SH-SY5Y (cell line): ENCODE measurements around the gene MC5R.

Experiments
- GATA2 ChIP-seq: IDR thresholded peaks from 2 replicates; pipeline ENCODE4 v1.6.1; 2011; ENCODE audit warnings: mild to moderate bottlenecking, low read depth, low read length
- GATA3 ChIP-seq: IDR thresholded peaks from 2 replicates; pipeline ENCODE4 v1.6.1; 2011; ENCODE audit warnings: low read depth, mild to moderate bottlenecking, low read length, moderate library complexity

MC5R gene

DNA sequence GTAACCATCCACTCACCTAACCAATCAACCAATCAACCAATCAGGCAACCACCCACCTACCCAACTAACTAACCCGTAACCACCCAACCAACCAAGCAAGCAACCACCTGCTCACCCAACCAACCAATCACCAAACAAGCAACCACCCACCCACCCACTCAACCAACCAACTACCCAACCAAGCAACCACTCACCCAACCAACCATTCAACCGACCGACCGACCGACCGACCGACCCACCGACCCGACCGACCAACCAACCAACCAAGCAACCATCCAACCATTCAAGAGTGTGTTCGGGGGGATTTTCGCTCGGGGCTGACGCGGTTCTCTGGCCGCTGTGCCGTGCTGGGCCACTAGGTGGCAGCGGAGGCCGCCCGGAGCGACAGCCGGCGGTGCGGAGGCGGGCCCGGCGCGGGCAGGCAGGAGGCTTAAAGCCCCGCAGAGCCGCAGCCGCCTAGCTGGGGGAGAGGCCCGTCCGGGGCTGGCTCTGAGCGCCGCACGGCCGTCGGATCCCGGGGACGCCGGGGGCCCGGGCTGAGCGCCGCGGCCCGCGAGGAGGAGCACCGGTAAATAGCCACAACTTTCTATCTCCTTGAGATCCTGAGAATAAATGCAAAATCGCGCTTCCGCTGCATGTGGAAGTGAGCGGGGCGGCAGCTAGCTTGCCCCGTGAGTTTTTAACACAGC lies at the start of gene MC5R:
Gene MC5R (plus strand): TSS at position 443 of the 689 bp plus-strand sequence. CDS start 1,617 bp downstream, outside the sequence.
- TF ChIP-seq GATA2: no peak
- TF ChIP-seq GATA3: no peak

DNA sequence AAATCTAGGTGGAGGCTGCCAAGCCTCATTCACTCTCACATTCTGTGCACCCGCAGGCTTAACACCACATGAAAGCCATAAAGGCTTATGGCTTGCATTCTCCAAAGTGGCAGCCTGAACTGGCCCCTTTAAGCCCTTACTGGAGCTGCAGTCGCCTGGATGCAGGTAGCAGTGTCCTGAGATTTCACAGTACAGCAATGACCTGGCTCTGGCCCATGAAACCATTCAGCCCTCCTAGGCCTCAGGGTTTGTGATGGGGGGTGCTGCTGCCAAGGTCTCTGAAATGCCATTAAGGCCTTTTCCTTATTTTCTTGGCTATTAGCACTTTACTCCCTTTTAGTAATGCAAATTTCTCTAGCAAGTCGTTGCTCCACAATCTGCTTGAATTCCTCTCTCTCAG lies 48.9 kb upstream of the MC5R start:
- no peak for TF ChIP-seq GATA3

DNA sequence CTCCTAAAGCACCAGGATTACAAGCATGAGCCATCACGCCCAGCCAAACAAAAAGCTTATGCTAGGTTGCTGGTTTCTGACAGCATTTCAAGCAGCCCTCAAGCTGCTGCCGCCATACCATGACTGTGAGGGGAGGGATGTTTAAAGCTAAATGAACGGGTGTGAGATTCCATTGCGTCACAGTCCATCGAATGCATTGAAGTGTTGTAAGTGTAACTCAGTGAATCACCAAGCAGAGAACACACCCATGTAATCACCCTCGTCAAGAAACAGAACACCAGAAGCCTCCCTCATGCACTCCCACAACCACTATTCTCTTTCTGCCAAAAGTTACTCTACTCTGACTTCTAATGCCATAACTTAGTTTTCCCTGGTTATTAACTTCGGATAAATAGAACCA lies 32.8 kb upstream of the MC5R start:
- no peak for TF ChIP-seq GATA2
- TF ChIP-seq GATA3: no peak

DNA sequence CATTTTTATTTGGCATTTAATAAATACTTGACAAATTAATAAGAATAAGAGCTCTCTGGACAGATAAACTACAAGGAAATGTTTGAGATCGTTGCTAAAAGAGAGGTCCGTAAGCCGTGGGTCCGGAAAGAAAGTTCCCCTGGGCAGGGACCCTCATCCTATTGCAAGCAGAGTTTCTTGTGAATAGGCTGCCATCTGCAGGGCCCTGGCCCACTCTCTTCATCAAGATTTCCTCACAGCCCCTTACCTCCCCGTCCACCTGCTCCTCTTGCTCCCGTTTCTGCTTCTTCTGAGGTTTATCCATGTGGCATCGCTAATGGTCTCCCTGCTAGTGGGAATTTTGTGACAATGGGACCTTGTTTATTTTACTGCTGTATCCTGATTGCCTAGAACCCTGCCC lies 30.1 kb upstream of the MC5R start:
- TF ChIP-seq GATA2 (no peak), GATA3 (no peak)

DNA sequence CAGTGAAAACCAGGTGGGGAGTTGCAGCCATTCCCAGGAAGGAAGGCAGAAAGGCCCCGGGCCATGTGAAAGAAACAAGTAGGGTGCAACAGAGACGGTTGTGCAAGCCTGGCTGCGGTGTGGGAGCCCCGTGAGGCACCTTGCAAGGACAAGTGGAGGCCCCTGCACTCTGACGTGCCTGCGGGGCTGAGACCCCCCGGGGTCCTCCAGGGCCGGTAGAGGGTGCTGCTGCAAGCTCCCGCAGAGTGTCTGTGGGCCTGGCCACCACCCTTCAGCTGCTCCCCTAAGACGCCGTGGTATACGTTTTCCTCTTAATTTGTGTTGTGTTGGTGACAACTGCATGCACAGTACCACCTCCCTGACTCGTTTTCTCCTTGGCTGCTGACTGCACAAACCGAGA lies 27.4 kb upstream of the MC5R start:
- no peak for TF ChIP-seq GATA3
- no peak for TF ChIP-seq GATA2

DNA sequence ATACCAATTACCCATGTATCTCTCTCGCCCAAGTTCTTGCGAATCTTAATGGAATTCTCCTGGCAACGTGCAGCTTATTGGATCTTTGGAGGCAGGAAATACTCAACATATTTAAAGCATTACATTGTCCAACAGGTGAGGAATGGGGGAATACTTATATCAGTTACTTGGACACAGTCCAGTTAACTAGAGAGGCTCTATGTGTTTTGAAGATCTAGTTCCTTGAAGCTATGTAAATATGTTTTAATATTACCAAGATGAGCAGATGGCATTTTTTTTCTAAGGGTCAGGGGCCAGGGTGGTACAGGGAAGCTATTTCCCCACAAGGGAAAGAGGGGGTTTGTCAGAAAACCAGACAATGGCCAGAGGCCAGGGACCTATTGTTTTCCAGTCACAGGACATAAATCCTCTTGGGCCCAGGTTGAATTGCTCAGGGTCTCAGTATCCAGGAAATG lies 26.8 kb upstream of the MC5R start:
- no peak for TF ChIP-seq GATA2
- TF ChIP-seq GATA3: no peak

DNA sequence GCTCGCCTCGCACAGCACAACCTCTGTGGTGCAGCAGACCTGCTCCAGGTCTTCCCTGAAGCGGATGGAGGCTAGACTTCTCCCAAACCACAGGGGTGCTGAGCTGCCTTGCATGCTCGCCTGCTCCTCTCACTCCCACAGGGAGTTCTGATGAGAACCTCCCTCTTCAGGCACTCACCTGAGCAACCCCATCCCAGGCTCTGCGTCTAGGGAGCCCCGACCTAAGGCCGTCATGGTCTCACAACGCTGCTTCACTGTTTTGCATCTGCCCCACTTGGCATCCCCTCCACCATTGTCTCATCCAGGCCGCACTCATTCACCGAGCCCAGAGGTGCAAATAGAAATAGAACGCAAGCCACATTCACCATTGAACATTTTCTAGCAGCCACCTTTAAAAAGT lies 24.6 kb upstream of the MC5R start:
- no peak for TF ChIP-seq GATA2
- TF ChIP-seq GATA3: no peak

DNA sequence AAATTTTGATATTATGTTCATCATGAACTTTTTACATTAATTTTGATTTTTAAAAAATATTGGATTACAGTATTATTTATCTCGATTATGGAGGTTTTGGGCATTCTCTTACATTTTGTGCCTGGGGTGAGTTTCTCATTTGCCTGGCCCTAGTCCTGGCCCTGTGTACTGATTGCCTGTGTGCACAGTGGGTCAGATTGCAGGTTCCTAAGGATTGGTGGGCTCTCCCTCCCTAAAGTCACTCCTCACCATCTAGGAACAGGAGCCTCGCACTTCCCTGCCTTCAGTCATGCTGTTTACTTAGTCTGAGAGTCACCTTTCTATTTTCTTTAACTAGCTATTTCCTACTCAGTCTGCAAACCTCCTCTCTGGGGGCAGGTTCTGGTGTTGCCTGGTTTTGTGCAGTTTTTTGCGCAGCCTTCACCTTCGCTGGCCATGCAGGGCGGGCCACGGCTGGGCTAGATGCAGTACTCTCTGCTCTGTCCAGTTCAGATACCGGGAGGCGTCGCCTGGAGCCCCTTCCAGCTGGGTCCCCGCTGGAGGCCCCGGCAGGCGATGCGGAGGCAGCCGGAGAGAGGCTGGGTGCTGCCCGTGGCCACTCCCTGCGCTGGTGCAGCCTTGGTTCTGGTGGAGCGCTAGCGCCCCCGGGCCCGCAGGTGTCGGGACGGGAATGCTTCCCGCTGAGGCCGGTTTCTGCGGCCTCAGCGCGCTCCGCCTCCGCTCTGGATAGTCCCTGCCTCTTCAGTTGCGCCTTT lies 23.3 kb upstream of the MC5R start:
- no peak for TF ChIP-seq GATA3
- TF ChIP-seq GATA2: no peak

DNA sequence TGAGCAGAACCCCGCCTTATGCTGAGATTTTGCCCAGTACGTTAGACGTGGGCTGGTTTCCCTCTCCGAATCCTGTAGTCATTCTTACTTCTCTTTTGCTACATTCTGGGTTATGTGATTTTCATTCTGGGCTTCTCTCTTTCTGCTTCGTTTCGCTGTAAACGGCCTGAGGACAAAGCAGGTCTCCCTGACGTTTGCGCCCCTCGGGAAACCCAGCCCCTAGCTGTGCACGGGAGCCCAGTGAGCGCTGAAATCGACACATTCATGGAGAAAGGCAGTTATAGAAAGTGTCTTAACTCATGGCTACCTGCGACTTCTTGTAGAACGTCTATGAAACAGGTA lies 22.7 kb upstream of the MC5R start:
- TF ChIP-seq GATA3 (no peak), GATA2 (no peak)

DNA sequence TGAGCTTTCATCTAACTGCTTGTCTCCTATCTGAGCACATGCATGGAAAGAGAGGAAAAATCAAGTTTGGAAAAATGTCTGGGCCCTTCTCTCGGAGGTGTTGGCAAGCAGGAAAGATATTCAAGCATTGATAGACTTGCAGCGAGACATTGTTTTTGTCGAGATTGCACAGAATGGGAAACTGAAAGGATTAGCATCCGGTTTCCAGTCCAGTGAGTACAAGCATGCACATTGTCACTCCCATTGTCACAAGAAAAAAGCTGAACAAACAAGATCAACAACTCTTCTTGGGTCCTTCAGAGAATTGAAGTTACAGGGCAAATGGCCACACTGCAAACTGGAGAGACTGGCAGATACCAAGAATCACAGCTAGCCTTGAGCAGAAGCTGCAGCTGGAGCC lies 19.6 kb upstream of the MC5R start:
- TF ChIP-seq GATA3 (no peak), GATA2 (no peak)

DNA sequence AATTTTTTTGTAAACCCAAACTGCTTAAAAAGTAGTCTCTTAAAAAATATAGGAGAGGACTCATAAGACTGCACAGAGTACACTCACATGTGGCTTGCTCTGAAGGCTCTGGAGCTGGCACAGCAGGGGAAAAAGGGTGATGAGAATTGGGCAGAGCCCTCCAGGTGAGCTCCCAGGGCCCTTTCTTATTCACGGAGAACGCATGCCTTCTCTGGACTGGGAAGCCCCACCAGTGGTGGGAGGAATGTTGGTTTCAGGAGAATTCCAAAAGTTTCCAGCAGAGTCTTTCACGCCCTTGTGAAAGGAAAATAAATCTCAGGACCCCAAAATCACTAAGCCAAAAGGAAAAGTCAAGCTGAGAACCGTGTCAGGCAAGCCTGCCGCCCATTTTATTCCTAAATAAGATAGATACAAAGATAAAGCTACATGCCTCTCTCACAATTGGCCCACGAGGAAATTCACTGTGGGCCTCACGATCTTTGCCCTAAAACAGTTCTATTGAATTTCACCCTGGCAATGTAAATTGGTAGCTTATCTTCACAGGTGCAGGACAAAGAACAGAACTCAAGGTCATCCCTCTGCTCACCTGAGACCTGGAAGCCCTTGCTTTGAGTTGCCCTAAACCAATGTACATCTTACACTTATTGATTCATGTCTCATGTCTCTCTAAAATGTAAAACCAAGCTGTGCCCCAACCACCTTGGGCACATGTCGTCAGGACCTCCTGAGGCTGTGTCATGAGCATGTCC lies 15.5 kb upstream of the MC5R start:
- TF ChIP-seq GATA3: no peak

DNA sequence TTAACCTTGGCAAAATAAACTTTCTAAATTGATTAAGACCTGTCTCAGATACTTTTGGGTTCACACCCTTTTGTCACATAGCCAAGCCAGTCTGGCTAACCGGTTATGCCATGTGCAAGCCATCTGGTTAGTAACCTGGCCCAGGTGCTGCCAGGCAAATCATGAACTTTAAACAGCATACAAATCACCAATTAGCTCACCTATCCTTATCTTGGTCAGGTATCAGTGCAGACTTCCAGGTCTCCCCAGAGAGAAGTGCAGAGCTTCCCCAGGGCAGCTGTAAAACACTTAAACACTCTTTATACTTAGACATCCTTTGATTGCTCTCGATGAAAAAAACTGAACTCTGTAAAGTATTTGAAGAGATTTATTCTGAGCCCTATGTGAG lies 14.9 kb upstream of the MC5R start:
- TF ChIP-seq GATA3 (no peak), GATA2 (no peak)

DNA sequence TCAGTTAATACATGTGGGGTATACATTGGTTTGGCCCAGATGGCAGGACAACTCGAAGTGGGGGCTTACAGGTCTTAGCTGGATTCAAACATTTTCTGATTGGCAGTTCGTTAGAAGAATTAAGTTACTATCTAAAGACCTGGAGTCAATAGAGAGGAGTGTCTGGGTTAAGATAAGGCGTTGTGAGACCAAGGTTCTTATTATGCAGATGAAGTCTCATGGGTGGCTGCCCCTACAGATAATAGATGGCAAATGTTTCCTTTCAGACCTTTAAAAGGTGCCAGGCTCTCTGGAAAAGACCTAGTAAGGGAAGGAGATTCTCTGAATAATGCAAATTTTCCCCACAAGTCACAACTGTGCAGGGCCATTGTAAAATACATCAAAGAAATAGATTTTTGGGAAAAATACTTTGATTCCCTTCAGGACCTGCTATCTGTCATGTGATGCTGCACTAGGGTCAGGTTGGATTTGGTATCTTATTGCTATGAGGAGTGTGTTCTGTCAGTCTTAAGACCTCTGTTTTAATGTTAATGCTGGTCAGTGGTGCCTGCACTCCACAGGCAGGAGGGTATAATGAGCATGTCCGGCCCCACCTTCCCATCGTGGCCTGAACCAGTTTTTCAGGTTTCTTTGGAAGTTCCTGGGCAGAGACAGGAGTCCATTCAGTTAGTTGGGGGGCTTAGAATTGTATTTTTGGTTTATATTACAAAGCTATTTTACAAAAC lies 14.3 kb upstream of the MC5R start:
- no peak for TF ChIP-seq GATA2
- no peak for TF ChIP-seq GATA3

DNA sequence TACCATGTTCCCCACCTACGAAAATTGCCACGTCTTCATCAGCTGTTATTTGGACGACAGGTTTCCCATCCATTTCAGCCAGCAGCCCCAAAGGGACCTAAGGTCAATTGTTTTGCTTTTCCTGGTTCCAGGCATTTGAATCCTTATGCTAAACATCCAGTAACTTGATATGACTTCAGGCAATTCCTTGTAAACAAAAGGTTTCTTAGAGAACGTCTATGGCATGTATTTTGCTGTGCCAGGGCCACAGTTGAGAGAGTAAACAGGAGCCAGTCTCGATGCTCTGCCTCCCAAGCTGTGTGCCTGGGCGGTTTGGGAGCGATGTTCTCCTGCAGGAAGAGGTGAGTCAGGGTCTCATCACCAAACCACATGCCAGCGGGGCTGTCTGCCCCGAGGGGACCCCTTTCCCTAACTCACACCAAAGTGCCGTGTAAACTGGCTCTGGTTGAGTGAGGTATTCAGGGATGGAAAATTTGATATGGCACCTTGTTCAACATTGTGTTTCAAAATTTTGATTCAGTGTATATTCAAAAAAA lies 12.9 kb upstream of the MC5R start:
- TF ChIP-seq GATA3 (no peak), GATA2 (no peak)

DNA sequence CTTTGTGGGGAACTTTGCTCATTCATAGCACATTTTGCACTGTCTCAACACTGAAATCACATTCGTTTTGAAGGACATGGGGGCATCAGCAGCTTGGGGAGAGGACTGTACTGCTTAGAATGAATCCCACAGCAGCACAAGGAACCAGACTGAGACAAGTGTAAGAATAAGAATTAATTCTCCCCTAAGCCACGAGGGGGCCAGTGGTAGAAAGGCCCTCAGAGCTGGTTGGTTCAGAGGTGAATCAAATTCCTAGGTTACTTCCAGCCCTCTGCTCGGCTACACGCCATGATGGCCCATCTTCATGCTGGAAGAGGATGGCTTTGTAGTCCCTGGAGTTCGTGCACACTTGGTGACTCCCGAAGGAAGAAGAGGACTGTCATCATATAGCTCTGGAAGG lies 12.0 kb upstream of the MC5R start:
- no peak for TF ChIP-seq GATA3
- no peak for TF ChIP-seq GATA2
